IMR-90 (cell line): ENCODE data around the gene SCYGR7. TPM values are rescaled to one million over a fixed set of nuclear protein-coding genes. Genes with fewer than 3 reads are reported as not detected.

Experiments
- ATAC-seq: fragments of 200-7000 bp; cut with Tn5 transposase; 2 replicates; pipeline ENCODE4 v1.9.1; 2020; ENCODE audit warnings: low read depth, mild to moderate bottlenecking, moderate library complexity
- BruUV-seq: library from RNA; stranded (reverse); fragments of 400-500 nt; replicated peaks from 2 replicates; lab custom pipeline; 2021; lab: Mats Ljungman, UMichigan
- CTCF ChIA-PET: fragments of 300-600 bp; formaldehyde crosslinking; extraction: SDS; loops from one replicate; lab custom pipeline; 2021; ENCODE audit warnings: antibody characterized with exemption; lab: Yijun Ruan, JAX
- POLR2A ChIA-PET: fragments of 300-600 bp; sonication (Branson Sonifier 250); formaldehyde crosslinking; loops from one replicate; lab custom pipeline; 2022; ENCODE audit warnings: antibody characterized with exemption; ENCODE audit not compliant: unreplicated experiment; lab: Charles Lee
- DNase-seq: peaks from one replicate; pipeline ENCODE4 v3.0.0; 2013
- H2AFZ ChIP-seq: replicated peaks from 2 replicates; pipeline ENCODE3; 2013; ENCODE audit warnings: low read length, mild to moderate bottlenecking; ENCODE audit not compliant: poor library complexity
- H2AK5ac ChIP-seq: 2 replicates; pipeline ENCODE4 v1.6.1; 2013; ENCODE audit warnings: low read depth, low read length, inconsistent platforms
- H2AK9ac ChIP-seq: replicated peaks from 2 replicates; pipeline ENCODE3; 2013; ENCODE audit warnings: mild to moderate bottlenecking, low read depth, low read length, moderate library complexity; ENCODE audit not compliant: poor library complexity
- H2BK120ac ChIP-seq: 2 replicates; pipeline ENCODE4 v1.6.1; 2013; ENCODE audit warnings: low read depth, low read length, inconsistent platforms
- H2BK15ac ChIP-seq: 3 replicates; pipeline ENCODE4 v1.6.1; 2013; ENCODE audit warnings: low read depth, low read length, inconsistent platforms
- H2BK20ac ChIP-seq: 2 replicates; pipeline ENCODE4 v1.6.1; 2013; ENCODE audit warnings: low read depth, mild to moderate bottlenecking, inconsistent platforms, low read length, moderate library complexity
- H2BK5ac ChIP-seq: 2 replicates; pipeline ENCODE4 v1.6.1; 2013; ENCODE audit warnings: mild to moderate bottlenecking, low read depth, low read length, inconsistent platforms; ENCODE audit not compliant: poor library complexity, severe bottlenecking
- H3K14ac ChIP-seq: replicated peaks from 2 replicates; pipeline ENCODE4 v1.6.1; 2013; ENCODE audit warnings: low read depth, low read length, inconsistent platforms
- H3K18ac ChIP-seq: 2 replicates; pipeline ENCODE4 v1.6.1; 2013; ENCODE audit warnings: low read depth, low read length, control low read depth
- H3K23ac ChIP-seq: 2 replicates; pipeline ENCODE4 v1.6.1; 2013; ENCODE audit warnings: low read depth, low read length, inconsistent platforms
- H3K27ac ChIP-seq: 2 replicates; pipeline ENCODE4 v1.5.1; 2013; ENCODE audit warnings: mild to moderate bottlenecking, control low read depth, low read length; ENCODE audit not compliant: insufficient read depth
- H3K27me3 ChIP-seq: 2 replicates; pipeline ENCODE4 v1.6.1; 2013; ENCODE audit warnings: low read length; ENCODE audit not compliant: control insufficient read depth, insufficient read depth
- H3K36me3 ChIP-seq: 2 replicates; pipeline ENCODE4 v1.6.1; 2013; ENCODE audit warnings: low read length, mixed read lengths; ENCODE audit not compliant: control insufficient read depth, insufficient read depth
- H3K4ac ChIP-seq: 2 replicates; pipeline ENCODE4 v1.6.1; 2013; ENCODE audit warnings: low read depth, low read length, inconsistent platforms
- H3K4me1 ChIP-seq: 2 replicates; pipeline ENCODE4 v1.6.1; 2013; ENCODE audit warnings: low read length, mixed read lengths; ENCODE audit not compliant: control insufficient read depth, insufficient read depth
- H3K4me2 ChIP-seq: 2 replicates; pipeline ENCODE4 v1.6.1; 2013; ENCODE audit warnings: low read depth, mild to moderate bottlenecking, control low read depth, low read length, moderate library complexity
- H3K4me3 ChIP-seq: 2 replicates; pipeline ENCODE4 v1.5.1; 2013; ENCODE audit warnings: low read depth, mild to moderate bottlenecking, control low read depth, low read length, moderate library complexity; ENCODE audit not compliant: insufficient read depth
- H3K56ac ChIP-seq: 2 replicates; pipeline ENCODE4 v1.6.1; 2013; ENCODE audit warnings: low read length, inconsistent platforms; ENCODE audit not compliant: insufficient read depth; ENCODE audit errors: extremely low read depth
- H3K79me1 ChIP-seq, 2 experiments: 2 replicates each; pipeline ENCODE4 v1.6.1; 2013; ENCODE audit warnings: low read length in 2 of 2, inconsistent platforms in 1 of 2, low read depth in 1 of 2
- H3K9ac ChIP-seq: 2 replicates; pipeline ENCODE4 v1.6.1; 2013; ENCODE audit warnings: low read depth, low read length, control low read depth
- H3K9me1 ChIP-seq: 2 replicates; pipeline ENCODE4 v1.6.1; 2013; ENCODE audit warnings: low read length, inconsistent platforms; ENCODE audit not compliant: insufficient read depth
- H3K9me3 ChIP-seq: 2 replicates; pipeline ENCODE4 v1.6.1; 2013; ENCODE audit warnings: low read length; ENCODE audit not compliant: control insufficient read depth, insufficient read depth
- H4K20me1 ChIP-seq: 2 replicates; pipeline ENCODE4 v1.6.1; 2013; ENCODE audit warnings: low read length, inconsistent platforms; ENCODE audit not compliant: insufficient read depth
- H4K5ac ChIP-seq: 2 replicates; pipeline ENCODE4 v1.6.1; 2013; ENCODE audit warnings: mild to moderate bottlenecking, low read depth, low read length, control low read depth
- H4K8ac ChIP-seq, 2 experiments: 2 replicates each; pipeline ENCODE4 v1.6.1; 2013; ENCODE audit warnings: low read depth in 2 of 2, low read length in 2 of 2, control low read depth in 1 of 2, inconsistent platforms in 1 of 2
- H4K91ac ChIP-seq: 2 replicates; pipeline ENCODE4 v1.6.1; 2013; ENCODE audit warnings: low read depth, low read length, inconsistent platforms; ENCODE audit not compliant: insufficient read depth
- BHLHE40 ChIP-seq: fragments of 150-350 bp; IDR thresholded peaks from 2 replicates; pipeline ENCODE4 v1.6.1; 2016; ENCODE audit warnings: mild to moderate bottlenecking, low read depth, low read length
- NFE2L2 ChIP-seq: fragments of 150-350 bp; IDR thresholded peaks from 2 replicates; pipeline ENCODE4 v1.6.1; 2016; ENCODE audit warnings: low read depth, mild to moderate bottlenecking, low read length
- POLR2A ChIP-seq: IDR thresholded peaks from 2 replicates; pipeline ENCODE4 v1.6.1; 2012; ENCODE audit warnings: mild to moderate bottlenecking, low read depth, low read length
- RAD21 ChIP-seq: IDR thresholded peaks from 2 replicates; pipeline ENCODE4 v1.6.1; 2012; ENCODE audit warnings: low read length, improper control_type of control experiment
- SMC3 ChIP-seq: fragments of 150-350 bp; IDR thresholded peaks from 2 replicates; pipeline ENCODE4 v1.6.1; 2016; ENCODE audit warnings: low read depth, mild to moderate bottlenecking, antibody characterized with exemption, low read length, moderate library complexity
- WGBS, 2 experiments: methylation state at CpG; one replicate each; pipeline versions ENCODE4 v1.1.5 to v1.1.7; 2013; ENCODE audit warnings: missing lambda C conversion rate in 2 of 2; ENCODE audit not compliant: insufficient read length in 1 of 2; ENCODE audit errors: extremely low coverage in 2 of 2; 5-methylcytosine and 5-hydroxymethylcytosine counted together
- dilution Hi-C: fragments of 300-500 bp; cut with HindIII; formaldehyde crosslinking; loops from one replicate; pipeline ENCODE4 v1.14.3; 2018; ENCODE audit warnings: low sequenced_read_pairs; ENCODE audit not compliant: unreplicated experiment
- in situ Hi-C: fragments of 300-500 bp; cut with MboI; formaldehyde crosslinking; loops from 3 replicates; pipeline ENCODE4 v1.14.3; 2019; ENCODE audit warnings: low sequenced_read_pairs, inconsistent platforms, mixed read lengths
- intact Hi-C: fragments of 100-400 bp; cut with micrococcal nuclease; formaldehyde crosslinking; loops from 2 replicates; pipeline ENCODE4 v1.10.0; 2022
- polyA plus RNA-seq, 3 experiments: library from polyadenylated mRNA; depleted of rRNA; stranded (reverse); fragments of >200 nt; gene quantifications; 2 replicates each; pipeline ENCODE4 v1.2.3, GENCODE V29; 2012; ENCODE audit warnings: low replicate concordance in 1 of 3
- total RNA-seq: library from RNA; depleted of rRNA; stranded (reverse); fragments of >200 nt; gene quantifications from 2 replicates; pipeline ENCODE4 v1.2.3, GENCODE V29; 2012
- TF ChIP-seq, protein P1 (sequence below): fragments of 150-350 bp; IDR thresholded peaks from 2 replicates; pipeline ENCODE4 v1.6.1; 2016; ENCODE audit warnings: low read depth, mild to moderate bottlenecking, low read length, moderate library complexity, borderline replicate concordance
- TF ChIP-seq, protein P2 (sequence below): conservative IDR thresholded peaks from 2 replicates; pipeline ENCODE4 v1.5.1; 2012; ENCODE audit warnings: mild to moderate bottlenecking, low read depth, low read length, improper control_type of control experiment

SCYGR7 gene
- total and polyA plus RNA-seq, 2 of the 4 experiments (the other 2 are of a cell fraction): not detected

DNA sequence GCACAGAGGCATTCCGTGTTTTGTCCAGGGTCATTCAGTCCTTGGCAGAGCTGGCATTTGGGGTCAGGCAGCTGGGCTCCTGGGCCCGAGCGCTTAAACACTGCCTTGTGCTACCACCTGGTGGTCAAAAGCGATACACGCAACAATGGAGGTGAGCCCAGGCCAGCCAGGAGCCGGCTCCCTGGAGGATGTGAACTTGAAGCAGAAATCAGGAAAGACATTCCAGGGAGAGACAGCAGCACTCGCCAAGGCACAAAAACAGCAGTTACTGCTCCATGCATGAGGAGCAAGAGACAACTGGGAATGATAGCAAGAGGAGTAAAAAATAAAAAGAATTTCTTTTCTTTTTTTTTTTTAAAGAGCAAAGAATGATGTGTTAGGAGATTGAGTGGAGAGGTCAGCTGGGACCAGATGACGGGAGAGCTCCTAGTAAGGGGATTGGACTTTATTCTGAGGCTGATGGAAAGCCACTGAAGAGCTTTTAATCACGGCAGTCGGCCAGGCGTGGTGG is 38.3 kb downstream of the SCYGR7 start:
- Histone ChIP-seq H3K9me1 (no peaks in the 10 kb centered on the region), H4K20me1 (no peaks in the 10 kb centered on the region), H3K56ac (no peak overlapping the region), H2BK5ac (no peak overlapping the region), H3K4me3 (no peak overlapping the region), H3K4me1 (no peaks in the 10 kb centered on the region), H3K14ac (no peak overlapping the region), H2AK5ac (no peak overlapping the region), H3K27me3 (no peaks in the 10 kb centered on the region), H3K27ac (no peak overlapping the region), H2BK120ac (no peak overlapping the region), H3K23ac (no peak overlapping the region), H3K4me2 (no peak overlapping the region), H3K36me3 (no peaks in the 10 kb centered on the region), H3K79me1 (no peaks in the 10 kb centered on the region), H3K9me3 (no peaks in the 10 kb centered on the region), H2AK9ac (no peak overlapping the region), H3K4ac (no peak overlapping the region), H2AFZ (peak overlapping the region; percentile 56), H2BK15ac (no peak overlapping the region), H3K18ac (no peak overlapping the region), H4K8ac (no peak overlapping the region), H3K9ac (no peak overlapping the region), H4K91ac (no peak overlapping the region), H4K5ac (no peak overlapping the region), H2BK20ac (no peak overlapping the region)
- 4% methylated on average over 4 of the region's 11 CpGs; no CpG with 5 or more reads in 1 of the 2 experiments for WGBS, 2 experiments
- dilution Hi-C loops: no loop called here
- in situ Hi-C loops: loop anchor here (5.0 to 10.0 kb wide), 3 partner anchors 292 to 632 kb away; partner anchors contain the start of gene AGFG1
- ChIA-PET CTCF (interaction anchor here (0.6 to 2.7 kb wide), 16 partner anchors 95 to 636 kb away, joined by 3 to 24 read pairs (median 4); no protein-coding TSS in a partner anchor), POLR2A (interaction anchor here (0.6 kb wide), 2 partner anchors 10 to 119 kb away, joined by 4 to 7 read pairs; no protein-coding TSS in a partner anchor)
- intact Hi-C loops: loop anchor here (1.0 to 5.0 kb wide), 7 partner anchors 108 to 636 kb away; no protein-coding TSS in a partner anchor
- TF ChIP-seq, protein P1, sequence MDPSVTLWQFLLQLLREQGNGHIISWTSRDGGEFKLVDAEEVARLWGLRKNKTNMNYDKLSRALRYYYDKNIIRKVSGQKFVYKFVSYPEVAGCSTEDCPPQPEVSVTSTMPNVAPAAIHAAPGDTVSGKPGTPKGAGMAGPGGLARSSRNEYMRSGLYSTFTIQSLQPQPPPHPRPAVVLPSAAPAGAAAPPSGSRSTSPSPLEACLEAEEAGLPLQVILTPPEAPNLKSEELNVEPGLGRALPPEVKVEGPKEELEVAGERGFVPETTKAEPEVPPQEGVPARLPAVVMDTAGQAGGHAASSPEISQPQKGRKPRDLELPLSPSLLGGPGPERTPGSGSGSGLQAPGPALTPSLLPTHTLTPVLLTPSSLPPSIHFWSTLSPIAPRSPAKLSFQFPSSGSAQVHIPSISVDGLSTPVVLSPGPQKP: no peak
- TF ChIP-seq, protein P2, sequence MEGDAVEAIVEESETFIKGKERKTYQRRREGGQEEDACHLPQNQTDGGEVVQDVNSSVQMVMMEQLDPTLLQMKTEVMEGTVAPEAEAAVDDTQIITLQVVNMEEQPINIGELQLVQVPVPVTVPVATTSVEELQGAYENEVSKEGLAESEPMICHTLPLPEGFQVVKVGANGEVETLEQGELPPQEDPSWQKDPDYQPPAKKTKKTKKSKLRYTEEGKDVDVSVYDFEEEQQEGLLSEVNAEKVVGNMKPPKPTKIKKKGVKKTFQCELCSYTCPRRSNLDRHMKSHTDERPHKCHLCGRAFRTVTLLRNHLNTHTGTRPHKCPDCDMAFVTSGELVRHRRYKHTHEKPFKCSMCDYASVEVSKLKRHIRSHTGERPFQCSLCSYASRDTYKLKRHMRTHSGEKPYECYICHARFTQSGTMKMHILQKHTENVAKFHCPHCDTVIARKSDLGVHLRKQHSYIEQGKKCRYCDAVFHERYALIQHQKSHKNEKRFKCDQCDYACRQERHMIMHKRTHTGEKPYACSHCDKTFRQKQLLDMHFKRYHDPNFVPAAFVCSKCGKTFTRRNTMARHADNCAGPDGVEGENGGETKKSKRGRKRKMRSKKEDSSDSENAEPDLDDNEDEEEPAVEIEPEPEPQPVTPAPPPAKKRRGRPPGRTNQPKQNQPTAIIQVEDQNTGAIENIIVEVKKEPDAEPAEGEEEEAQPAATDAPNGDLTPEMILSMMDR: peak; percentile 84
- TF ChIP-seq NFE2L2 (no peak), RAD21 (peak; percentile 86), POLR2A (no peak), BHLHE40 (no peak), SMC3 (peak; percentile 92)
- DNase-seq: peak; percentile 68
- BruUV-seq: no TSS peak
- ATAC-seq: peak; percentile 98
